GM21619 (cell line): ENCODE data around the gene ACSS1.

ENCODE experiments used
- ATAC-seq: cut with Tn5 transposase; IDR thresholded peaks from one replicate; pipeline ENCODE4 v1.9.1; 2021; ENCODE audit not compliant: unreplicated experiment

ACSS1 gene

GRCh38 chr20:25033265-25033923 is 24.5 kb downstream of the ACSS1 start:
- no peak for ATAC-seq

GRCh38 chr20:25032478-25033264 is 25.3 kb downstream of the ACSS1 start:
- ATAC-seq, result no peak

- ATAC-seq, result no peak
Measured at GRCh38 chr20:25032065-25032477, 25.9 kb downstream of the ACSS1 start.

GRCh38 chr20:25031241-25031640 is 26.7 kb downstream of the ACSS1 start:
- ATAC-seq, result no peak

DNA sequence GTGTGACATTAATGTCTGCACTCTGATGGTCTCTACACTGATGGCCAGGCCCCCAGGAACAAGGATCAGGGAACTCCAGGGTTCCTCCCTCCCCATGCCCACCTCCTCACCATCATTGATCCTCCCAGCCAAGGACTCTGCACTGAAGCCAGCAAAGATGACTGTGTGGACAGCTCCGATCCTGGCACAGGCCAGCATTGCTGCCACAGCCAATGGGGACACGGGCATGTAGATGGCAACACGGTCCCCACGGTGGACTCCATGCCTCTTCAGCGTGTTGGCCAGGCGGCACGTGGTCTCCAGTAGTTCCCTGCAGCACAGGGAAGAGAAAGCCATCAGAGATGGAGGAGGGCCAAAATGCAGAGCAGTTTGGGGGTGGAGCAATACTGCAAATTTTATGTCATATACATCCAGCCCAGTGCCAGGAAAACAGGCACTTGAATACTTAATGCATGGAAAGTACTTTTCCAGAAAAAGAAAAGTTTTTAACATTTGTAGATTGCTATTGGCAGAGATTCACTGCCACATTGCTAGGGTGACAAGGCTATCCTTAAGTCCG is 27.2 kb downstream of the ACSS1 start:
- no peak for ATAC-seq

DNA sequence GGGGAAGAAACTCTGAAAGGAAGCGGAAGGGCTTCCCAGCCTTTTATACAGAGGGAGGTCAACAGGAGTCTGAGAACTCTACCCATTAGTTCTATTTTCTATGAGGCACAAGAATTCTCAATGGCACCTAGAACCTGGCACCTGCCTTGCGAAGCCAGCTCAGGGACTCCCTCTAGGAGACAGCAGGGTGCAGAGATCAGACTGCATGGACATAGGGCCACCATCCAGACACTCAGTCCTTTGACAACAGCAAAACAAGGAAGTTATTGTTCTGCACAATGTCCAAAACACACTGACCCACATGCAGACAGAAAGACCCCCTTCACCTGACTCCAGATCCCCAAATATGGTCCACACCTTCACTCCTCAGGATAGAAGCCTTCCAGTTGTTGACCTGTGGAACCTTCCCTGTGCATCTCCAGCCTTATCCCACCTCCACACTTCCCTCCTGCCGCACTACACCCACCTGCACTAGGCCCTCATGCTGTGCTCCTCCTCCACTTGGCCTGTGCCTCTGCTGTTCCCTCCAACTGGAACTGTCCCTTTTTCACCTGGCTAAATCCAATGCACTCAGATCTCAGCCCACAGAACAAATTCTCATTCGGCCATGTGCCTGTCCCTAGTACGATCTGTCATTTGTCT is 27.8 kb downstream of the ACSS1 start:
- ATAC-seq, result no peak

GRCh38 chr20:25025986-25026605 is 31.8 kb downstream of the ACSS1 start:
- ATAC-seq, result no peak

GRCh38 chr20:25025091-25025861 is 32.7 kb downstream of the ACSS1 start:
- no peak for ATAC-seq

DNA sequence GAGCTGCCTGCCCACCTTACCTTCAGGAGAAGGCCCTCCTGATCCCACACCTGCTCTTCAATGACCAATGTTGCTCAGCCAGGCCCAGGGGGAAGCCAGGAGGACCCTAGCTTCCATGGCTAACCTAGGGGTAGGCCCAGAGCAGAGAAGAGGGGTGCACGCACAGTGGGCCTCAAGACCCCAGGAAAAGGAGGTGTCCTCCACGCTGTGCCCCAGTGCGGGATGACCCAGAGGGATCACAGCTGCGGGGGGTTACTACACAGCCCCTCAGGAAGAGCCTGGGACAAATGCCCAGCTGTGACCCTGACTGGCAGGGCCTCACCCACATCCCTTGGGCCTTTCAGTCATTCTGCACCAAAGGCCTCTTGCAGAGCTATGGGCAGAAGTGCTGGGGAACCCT is 33.8 kb downstream of the ACSS1 start:
- no peak for ATAC-seq

DNA sequence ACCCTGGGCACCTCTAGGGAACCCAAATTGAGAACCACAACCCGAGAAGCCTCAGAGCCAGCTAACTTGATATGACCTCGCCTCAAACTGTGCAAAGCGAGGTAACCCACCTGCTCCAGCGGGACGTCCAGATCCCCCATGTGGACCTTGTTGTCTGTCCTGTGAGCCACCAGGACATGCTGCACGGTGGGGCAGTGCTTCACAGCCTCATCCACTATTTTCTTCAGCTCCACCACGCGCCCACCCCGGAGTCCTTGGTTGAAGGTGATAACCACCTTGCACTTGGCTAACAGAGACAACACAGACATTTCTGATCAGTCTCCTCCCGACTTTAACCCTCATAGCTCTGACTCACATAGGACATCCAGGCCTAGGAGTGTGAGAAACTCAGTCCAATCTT is 34.6 kb downstream of the ACSS1 start:
- ATAC-seq, result no peak

DNA sequence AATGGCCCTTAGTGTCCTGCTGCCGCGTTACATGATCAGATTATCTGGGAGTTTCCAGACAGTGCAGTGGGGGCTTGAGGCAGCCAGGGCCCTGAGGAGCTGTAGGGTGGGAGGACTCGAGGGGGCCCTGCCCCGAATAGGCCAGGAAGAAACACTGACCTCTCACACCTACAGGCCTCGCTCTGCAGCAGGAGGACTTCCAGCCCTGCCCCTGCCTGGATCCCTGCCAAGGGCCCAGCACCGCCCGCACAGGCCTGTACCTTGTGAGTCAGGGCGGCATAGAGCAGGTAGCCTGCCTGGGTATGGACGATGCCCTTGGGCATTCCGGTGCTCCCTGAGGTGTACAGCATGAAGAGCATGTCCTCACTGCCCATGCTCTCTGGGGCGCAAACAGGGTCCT is 35.3 kb downstream of the ACSS1 start:
- no peak for ATAC-seq

GRCh38 chr20:25021336-25021735 is 36.6 kb downstream of the ACSS1 start:
- ATAC-seq, result no peak

DNA sequence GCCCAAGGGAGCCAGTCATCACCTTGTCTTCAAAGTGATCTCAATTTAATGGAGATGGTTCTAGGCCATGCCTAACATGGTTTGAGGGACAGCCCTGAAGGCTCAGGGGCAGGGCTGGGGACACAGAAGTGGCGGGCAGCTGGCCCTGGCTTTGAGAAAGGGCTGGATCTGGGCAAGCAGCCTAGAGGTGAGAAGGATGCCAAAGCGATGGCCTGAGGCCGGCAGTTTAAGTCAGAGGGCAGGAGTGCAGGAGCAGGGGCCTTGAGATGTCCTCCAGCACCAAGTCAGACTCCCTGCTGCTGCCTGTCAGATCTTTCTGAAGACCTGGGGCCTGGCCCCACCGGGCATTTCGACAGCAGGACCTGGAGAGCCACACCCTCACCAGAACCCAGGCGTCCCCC is 37.0 kb downstream of the ACSS1 start:
- ATAC-seq, result no peak

DNA sequence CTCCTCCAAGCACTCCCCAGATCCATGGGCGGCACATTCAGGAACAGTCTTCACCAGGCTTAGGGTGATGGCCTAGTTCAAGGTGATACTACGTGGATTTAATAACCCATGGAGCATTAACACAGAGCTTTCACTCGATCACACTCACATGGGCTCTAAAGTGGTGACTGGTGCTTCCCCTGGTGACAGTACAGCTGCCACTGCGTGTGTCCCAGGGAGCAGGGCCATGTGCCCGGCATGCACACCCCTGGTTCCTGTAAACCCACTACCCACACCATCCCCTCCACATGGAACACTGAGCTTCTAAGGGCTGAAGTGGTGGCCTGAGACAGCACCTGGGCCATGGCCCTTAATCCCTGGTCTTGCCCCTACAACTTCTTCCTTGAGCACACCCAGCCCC is 37.6 kb downstream of the ACSS1 start:
- ATAC-seq, result no peak

DNA sequence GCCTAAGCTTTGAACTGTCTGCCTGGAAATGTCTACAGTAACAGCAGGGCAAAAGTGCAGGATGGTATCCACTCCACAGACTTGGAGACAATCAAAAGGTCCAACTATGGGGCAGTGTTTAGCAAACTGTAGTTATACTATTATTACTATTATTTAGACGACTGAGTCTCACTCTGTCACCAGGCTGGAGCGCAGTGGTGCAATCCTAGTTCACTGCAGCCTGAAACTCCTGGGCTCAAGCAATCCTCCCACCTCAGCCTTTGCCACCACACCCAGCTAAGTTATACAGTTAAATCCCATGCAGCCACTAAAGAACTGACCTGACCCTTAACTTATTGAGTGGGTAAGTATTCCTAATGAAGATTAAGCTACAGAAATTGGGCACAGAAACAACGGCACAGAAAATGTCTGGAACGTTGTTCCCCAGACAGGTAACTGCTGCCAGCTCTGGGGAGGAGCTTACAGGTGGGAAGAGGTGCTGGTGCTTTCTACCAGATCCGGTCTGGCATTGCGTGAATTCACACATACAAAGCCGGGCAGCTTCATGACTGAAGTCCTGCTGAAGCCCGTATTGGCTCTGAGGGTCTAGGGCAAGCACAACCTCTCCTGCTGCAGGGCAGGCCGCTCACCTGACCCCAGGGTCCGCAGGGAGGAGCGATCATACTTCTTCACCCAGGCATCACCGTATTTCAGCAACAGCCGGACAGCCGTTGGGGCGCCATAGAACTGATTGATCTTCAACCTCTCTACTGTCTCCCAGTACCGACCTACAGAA is 38.4 kb downstream of the ACSS1 start:
- no peak for ATAC-seq

DNA sequence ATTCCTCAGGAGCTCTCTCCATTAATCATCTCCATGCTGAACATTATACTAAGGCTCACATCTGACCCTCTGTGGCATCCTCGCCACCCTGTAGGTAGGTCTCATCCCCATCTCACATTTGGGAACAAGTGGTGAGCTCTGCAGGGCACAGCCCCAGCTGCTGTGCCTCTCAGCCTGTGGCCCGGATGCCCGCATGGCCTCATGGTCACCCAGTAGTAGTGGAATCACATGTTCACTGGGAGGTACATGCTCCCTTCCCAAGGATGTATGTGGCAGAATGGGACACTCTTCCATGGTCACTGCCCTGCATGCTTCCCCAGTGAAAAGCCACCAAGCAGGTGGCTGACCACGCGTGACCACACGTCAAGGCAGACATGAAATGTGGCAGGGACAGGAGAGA is 39.1 kb downstream of the ACSS1 start:
- no peak for ATAC-seq

DNA sequence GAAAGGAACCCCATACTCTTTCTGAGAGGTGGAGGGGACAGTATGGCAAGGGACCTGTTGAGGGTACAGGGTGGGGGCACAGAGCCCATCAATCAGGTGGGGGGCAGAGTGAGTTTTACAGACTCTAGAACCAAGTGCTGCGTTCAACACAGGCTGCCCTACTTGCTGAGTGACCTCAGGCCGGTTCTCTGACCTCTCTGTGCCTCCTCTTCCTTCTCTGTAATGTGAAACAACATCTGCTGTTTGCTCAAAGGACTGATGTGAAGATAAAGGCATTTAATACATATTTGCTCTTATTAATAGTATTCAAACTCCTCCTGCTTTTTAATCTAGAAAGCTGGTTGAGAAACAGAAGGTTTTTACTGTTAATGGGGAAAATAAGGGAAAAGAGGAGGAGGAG is 39.5 kb downstream of the ACSS1 start:
- no peak for ATAC-seq

DNA sequence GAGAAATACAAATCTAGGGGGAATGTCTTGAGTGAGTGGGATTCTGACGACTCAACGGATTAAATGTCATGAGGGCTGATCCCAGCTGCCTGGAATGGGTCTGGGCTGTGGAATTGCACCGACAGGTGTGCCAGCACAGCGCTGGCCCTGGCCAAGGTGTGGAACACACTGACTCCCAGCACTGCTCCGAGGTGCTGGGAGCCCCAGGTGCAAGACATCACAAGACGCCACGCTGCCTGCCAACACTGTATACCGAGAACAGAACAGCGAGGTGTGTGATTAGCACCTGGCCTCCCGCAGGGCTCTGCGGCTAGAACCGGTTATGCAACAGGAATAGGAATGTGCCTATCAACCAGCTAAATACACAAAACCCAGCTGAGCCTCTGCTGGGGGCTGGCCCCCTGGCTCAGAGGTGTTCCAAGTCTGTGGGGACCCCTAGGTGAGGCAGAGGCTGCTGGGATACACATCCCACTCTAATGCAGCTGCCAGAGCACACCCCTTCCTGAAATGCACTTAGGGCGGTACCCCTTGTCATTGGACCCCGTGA is 40.6 kb downstream of the ACSS1 start:
- ATAC-seq, result no peak

- ATAC-seq, result no peak
Measured at GRCh38 chr20:25016471-25016870, 41.5 kb downstream of the ACSS1 start.

DNA sequence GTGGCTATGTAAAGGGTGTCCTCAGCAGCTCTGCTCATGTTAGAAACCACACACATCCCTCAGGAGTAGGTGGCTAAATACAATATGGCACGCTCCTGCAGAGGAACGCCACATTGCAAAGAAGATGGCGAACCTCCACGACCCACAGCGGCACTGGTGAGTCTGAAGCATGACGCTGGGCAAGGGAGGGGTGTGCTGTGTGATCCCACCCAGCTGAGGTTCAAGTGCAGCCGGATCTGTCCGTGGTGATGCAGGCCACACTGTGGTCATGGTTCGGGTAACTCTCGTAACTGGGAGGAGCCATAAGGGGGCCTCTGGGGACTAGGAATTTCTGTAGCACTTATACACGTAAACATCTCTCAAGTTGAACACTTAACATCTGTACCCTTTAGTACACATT is 42.0 kb downstream of the ACSS1 start:
- ATAC-seq, result no peak
